AG04450 (cell line): ENCODE results near the gene HNRNPA0. TPM values are rescaled to one million over a fixed set of nuclear protein-coding genes. Genes with fewer than 3 reads are reported as not detected.

Source experiments
- CTCF ChIA-PET: fragments of 300-600, 350-600 bp; formaldehyde crosslinking; extraction: SDS; loops from one replicate; lab custom pipeline; 2022; ENCODE audit warnings: antibody characterized with exemption, inconsistent platforms; lab: Charles Lee
- POLR2A ChIA-PET: fragments of 350-600 bp; formaldehyde crosslinking; extraction: SDS; loops from one replicate; lab custom pipeline; 2021; ENCODE audit warnings: antibody characterized with exemption, inconsistent platforms; lab: Yijun Ruan, JAX
- DNase-seq: peaks from one replicate; pipeline ENCODE4 v3.0.0-alpha.2; 2011; ENCODE audit warnings: low read depth, low spot score
- H3K27ac ChIP-seq: one replicate; pipeline ENCODE4 v1.5.1; 2012; ENCODE audit warnings: low read depth, low read length, control low read depth
- H3K27me3 ChIP-seq: one replicate; pipeline ENCODE4 v1.6.0; 2012; ENCODE audit warnings: low read length; ENCODE audit not compliant: control insufficient read depth, insufficient read depth
- H3K4me3 ChIP-seq: 2 replicates; pipeline ENCODE4 v1.5.1; 2011; ENCODE audit warnings: mild to moderate bottlenecking, low read depth, low read length, control low read depth
- H3K9me3 ChIP-seq: 2 replicates; pipeline ENCODE4 v1.5.1; 2012; ENCODE audit warnings: low read length; ENCODE audit not compliant: control insufficient read depth, insufficient read depth
- CTCF ChIP-seq: IDR thresholded peaks from 2 replicates; pipeline ENCODE4 v1.5.1; 2011; ENCODE audit warnings: low read depth, low read length, control low read depth, inconsistent platforms
- polyA plus RNA-seq: library from polyadenylated mRNA; depleted of rRNA; stranded (reverse); fragments of >200 nt; gene quantifications from 2 replicates; pipeline ENCODE4 v1.2.3, GENCODE V29; 2011

HNRNPA0 gene
- polyA plus RNA-seq, 1 experiment, result 13.5 TPM

- DNase-seq, result no peak
- POLR2A ChIA-PET, result no interaction called here
Observed at GRCh38 chr5:137714494-137714893, 39.7 kb downstream of the HNRNPA0 start.

GRCh38 chr5:137712139-137712667, 42.0 kb downstream of the HNRNPA0 start:
- CTCF ChIA-PET, result interaction anchor here (0.7 to 3.1 kb wide), 4 partner anchors 10 to 89 kb away, joined by 3 to 25 read pairs (median 4); no protein-coding TSS in a partner anchor
- H3K27ac ChIP-seq, result no peak overlapping the region
- TF ChIP-seq CTCF, result no peak
- POLR2A ChIA-PET, result no interaction called here
- H3K27me3 ChIP-seq, result no peaks in the 10 kb centered on the region
- no peaks in the 10 kb centered on the region for H3K9me3 ChIP-seq
- DNase-seq, result no peak
- no peak overlapping the region for H3K4me3 ChIP-seq

More at GRCh38 chr5:137714494-137714893, 39.7 kb downstream of the HNRNPA0 start:
- no peak for TF ChIP-seq CTCF
- no peak overlapping the region for H3K4me3 ChIP-seq
- no peaks in the 10 kb centered on the region for H3K27me3 ChIP-seq
- H3K27ac ChIP-seq, result no peak overlapping the region
- H3K9me3 ChIP-seq, result no peaks in the 10 kb centered on the region
- CTCF ChIA-PET, result no interaction called here

- DNase-seq, result no peak
- Histone ChIP-seq H3K9me3 (no peaks in the 10 kb centered on the region), H3K27me3 (no peaks in the 10 kb centered on the region), H3K27ac (no peak overlapping the region), H3K4me3 (no peak overlapping the region)
- TF ChIP-seq CTCF, result no peak
- ChIA-PET POLR2A (no interaction called here), CTCF (interaction anchor here (0.8 kb wide), 1 partner anchor 50 kb away, joined by 3 read pairs; no protein-coding TSS in a partner anchor)
Observed at GRCh38 chr5:137710086-137710485, 44.1 kb downstream of the HNRNPA0 start.

- Histone ChIP-seq H3K27ac (no peak overlapping the region), H3K4me3 (no peak overlapping the region), H3K27me3 (no peaks in the 10 kb centered on the region), H3K9me3 (no peaks in the 10 kb centered on the region)
- ChIA-PET POLR2A (no interaction called here), CTCF (interaction anchor here (0.6 to 1.5 kb wide), 3 partner anchors 34 to 70 kb away, joined by 3 to 6 read pairs (median 4); no protein-coding TSS in a partner anchor)
- no peak for TF ChIP-seq CTCF
- DNase-seq, result no peak
Observed at GRCh38 chr5:137708796-137709559, 45.2 kb downstream of the HNRNPA0 start.

GRCh38 chr5:137708062-137708461, 46.1 kb downstream of the HNRNPA0 start:
- no peak for TF ChIP-seq CTCF
- DNase-seq, result no peak
- POLR2A ChIA-PET, result no interaction called here
- Histone ChIP-seq H3K4me3 (no peak overlapping the region), H3K27me3 (no peaks in the 10 kb centered on the region), H3K27ac (no peak overlapping the region), H3K9me3 (no peaks in the 10 kb centered on the region)
- CTCF ChIA-PET, result interaction anchor here (0.9 to 1.5 kb wide), 3 partner anchors 35 to 78 kb away, joined by 3 to 4 read pairs (median 3); no protein-coding TSS in a partner anchor
